HCT116 (cell line): ENCODE data around the gene NPW. TPM values are rescaled to one million over a fixed set of nuclear protein-coding genes. Genes with fewer than 3 reads are reported as not detected.

ENCODE experiments used
- ATAC-seq: fragments of 200-7000 bp; cut with Tn5 transposase; 2 replicates; pipeline ENCODE4 v1.9.1; 2020; ENCODE audit warnings: mild to moderate bottlenecking, moderate library complexity
- BruUV-seq: library from RNA; stranded (reverse); fragments of 400-500 nt; replicated peaks from 2 replicates; lab custom pipeline; 2021; lab: Mats Ljungman, UMichigan
- CTCF ChIA-PET: fragments of 300-600 bp; sonication (Branson Sonifier 250); formaldehyde crosslinking; loops from one replicate; lab custom pipeline; 2021; ENCODE audit warnings: antibody characterized with exemption; lab: Charles Lee
- POLR2A ChIA-PET: fragments of 300-600, 350-600 bp; sonication (Branson Sonifier 250); formaldehyde crosslinking; loops from one replicate; lab custom pipeline; 2021; ENCODE audit warnings: antibody characterized with exemption; lab: Charles Lee
- RAD21 ChIA-PET, 2 experiments: fragments of 300-600 bp; sonication (Branson Sonifier 250); formaldehyde crosslinking; loops; one replicate each; lab custom pipeline; 2023; ENCODE audit warnings: low total read pairs in 2 of 2; ENCODE audit not compliant: uncharacterized antibody in 2 of 2, unreplicated experiment in 2 of 2, low non-redundant PET in 1 of 2; lab: Charles Lee
- DNase-seq: peaks from one replicate; pipeline ENCODE4 v3.0.0-alpha.2; 2010; ENCODE audit warnings: low read depth, low spot score
- H2AFZ ChIP-seq: fragments of 200-600 bp; shearing (Covaris generic), sonication (generic); 2 replicates; pipeline ENCODE4 v1.6.1; 2017; ENCODE audit warnings: low read depth, mixed run types, mixed read lengths, antibody characterized with exemption, low read length; ENCODE audit not compliant: poor library complexity, severe bottlenecking
- H3K27ac ChIP-seq: 2 replicates; pipeline ENCODE4 v1.5.1; 2012; ENCODE audit warnings: low read depth, low read length
- H3K27me3 ChIP-seq: fragments of 200-600 bp; sonication (generic); 2 replicates; pipeline ENCODE4 v1.6.1; 2016; ENCODE audit warnings: mixed run types, low read length, mixed read lengths; ENCODE audit not compliant: insufficient read depth
- H3K36me3 ChIP-seq, 2 experiments: fragments of 200-500 bp in 1 of 2; fragments of 200-600 bp in 1 of 2; sonication (Bioruptor generic) in 1 of 2; sonication (generic) in 1 of 2; 2 replicates each; pipeline versions ENCODE4 v1.5.1 to v1.6.1; 2014 to 2016; ENCODE audit warnings: low read length in 2 of 2, inconsistent platforms in 1 of 2, mixed read lengths in 1 of 2, mixed run types in 1 of 2; ENCODE audit not compliant: insufficient read depth in 2 of 2, control insufficient read depth in 1 of 2
- H3K4me1 ChIP-seq, 2 experiments: fragments of 200-600 bp in 1 of 2; sonication (generic) in 1 of 2; 2 replicates each; pipeline versions ENCODE4 v1.5.1 to v1.6.1; 2012 to 2017; ENCODE audit warnings: low read length in 2 of 2, inconsistent platforms in 1 of 2, mild to moderate bottlenecking in 1 of 2, mixed read lengths in 1 of 2, mixed run types in 1 of 2, moderate library complexity in 1 of 2; ENCODE audit not compliant: insufficient read depth in 2 of 2, control insufficient read depth in 1 of 2
- H3K4me2 ChIP-seq: fragments of 200-600 bp; sonication (generic); 2 replicates; pipeline ENCODE4 v1.6.1; 2017; ENCODE audit warnings: mixed run types, low read length, mixed read lengths
- H3K4me3 ChIP-seq, 2 experiments: fragments of 200-600 bp in 1 of 2; sonication (generic) in 1 of 2; replicated peaks in 1 of 2; 2 replicates each; pipeline ENCODE4 v1.5.1; 2011 to 2016; ENCODE audit warnings: low read length in 2 of 2, control low read depth in 1 of 2, low read depth in 1 of 2, mild to moderate bottlenecking in 1 of 2, mixed read lengths in 1 of 2, mixed run types in 1 of 2
- H3K79me2 ChIP-seq: fragments of 200-600 bp; sonication (generic); 2 replicates; pipeline ENCODE4 v1.6.1; 2017; ENCODE audit warnings: mild to moderate bottlenecking, mixed run types, low read length, moderate library complexity, mixed read lengths; ENCODE audit not compliant: insufficient read depth
- H3K9ac ChIP-seq: fragments of 200-600 bp; sonication (generic); 2 replicates; pipeline ENCODE4 v1.6.1; 2016; ENCODE audit warnings: low read length, mixed read lengths
- H3K9me2 ChIP-seq: fragments of 200-600 bp; sonication (generic), shearing (Covaris generic); 2 replicates; pipeline ENCODE4 v1.6.1; 2017; ENCODE audit warnings: mixed run types, mild to moderate bottlenecking, moderate library complexity; ENCODE audit not compliant: insufficient read depth
- H3K9me3 ChIP-seq, 2 experiments: fragments of 200-500 bp in 1 of 2; fragments of 200-600 bp in 1 of 2; sonication (Bioruptor generic) in 1 of 2; sonication (generic) in 1 of 2; 2 replicates each; pipeline ENCODE4 v1.6.1; 2014 to 2017; ENCODE audit warnings: low read length in 2 of 2, mixed read lengths in 2 of 2, inconsistent platforms in 1 of 2, low read depth in 1 of 2, mild to moderate bottlenecking in 1 of 2, mixed run types in 1 of 2, moderate library complexity in 1 of 2; ENCODE audit not compliant: control insufficient read depth in 1 of 2, insufficient read depth in 1 of 2
- H4K20me1 ChIP-seq: fragments of 200-600 bp; sonication (generic), shearing (Covaris generic); 2 replicates; pipeline ENCODE4 v1.6.1; 2017; ENCODE audit warnings: mixed run types, mild to moderate bottlenecking, moderate library complexity; ENCODE audit not compliant: insufficient read depth
- CBX3 ChIP-seq: IDR thresholded peaks from 2 replicates; pipeline ENCODE4 v1.6.1; 2012; ENCODE audit warnings: low read depth
- CEBPB ChIP-seq: IDR thresholded peaks from 2 replicates; pipeline ENCODE4 v1.6.1; 2012; ENCODE audit warnings: low read depth
- EGR1 ChIP-seq: IDR thresholded peaks from 2 replicates; pipeline ENCODE4 v1.6.1; 2012; ENCODE audit warnings: low read depth
- ELF1 ChIP-seq: IDR thresholded peaks from 2 replicates; pipeline ENCODE4 v1.6.1; 2012; ENCODE audit warnings: low read depth, borderline replicate concordance
- EZH2 ChIP-seq: fragments of 200-600 bp; sonication (generic); IDR thresholded peaks from 2 replicates; pipeline ENCODE4 v1.6.1; 2017; ENCODE audit warnings: antibody characterized with exemption, mixed run types
- EZH2phosphoT487 ChIP-seq: fragments of 200-600 bp; IDR thresholded peaks from 2 replicates; pipeline ENCODE4 v1.6.1; 2018; ENCODE audit warnings: antibody characterized with exemption, borderline replicate concordance
- JUND ChIP-seq: IDR thresholded peaks from 2 replicates; pipeline ENCODE4 v1.6.1; 2012
- POLR2A ChIP-seq: IDR thresholded peaks from 2 replicates; pipeline ENCODE4 v1.7.0; 2011; ENCODE audit warnings: borderline replicate concordance; ENCODE audit not compliant: insufficient read depth, insufficient read length; ENCODE audit errors: extremely low read depth
- SP1 ChIP-seq: IDR thresholded peaks from 2 replicates; pipeline ENCODE4 v1.6.1; 2012; ENCODE audit warnings: low read depth
- SRF ChIP-seq: IDR thresholded peaks from 2 replicates; pipeline ENCODE4 v1.6.1; 2012; ENCODE audit warnings: low read depth
- TCF7L2 ChIP-seq: IDR thresholded peaks from 2 replicates; pipeline ENCODE4 v1.7.0; 2011; ENCODE audit warnings: borderline replicate concordance, inconsistent platforms; ENCODE audit not compliant: insufficient read depth, insufficient read length; ENCODE audit errors: extremely low read depth
- YY1 ChIP-seq: IDR thresholded peaks from 2 replicates; pipeline ENCODE4 v1.6.1; 2011; ENCODE audit warnings: low read length, low read depth, moderate library complexity, mild to moderate bottlenecking; ENCODE audit not compliant: insufficient replicate concordance; ENCODE audit errors: extremely low read depth
- ZFX ChIP-seq: fragments of 450-650 bp; IDR thresholded peaks from 2 replicates; pipeline ENCODE4 v1.6.1; 2017
- ZNF274 ChIP-seq: fragments of 200-500 bp; sonication (Bioruptor generic); IDR thresholded peaks from 2 replicates; pipeline ENCODE4 v1.6.1; 2014; ENCODE audit warnings: mild to moderate bottlenecking, low read depth, low read length, inconsistent platforms
- intact Hi-C: fragments of 100-400 bp; cut with micrococcal nuclease; formaldehyde crosslinking; loops from 2 replicates; pipeline ENCODE4 v1.10.0; 2022
- total RNA-seq: library from RNA; stranded (reverse); gene quantifications from one replicate; pipeline ENCODE4 v1.2.1, GENCODE V29; 2021; ENCODE audit not compliant: unreplicated experiment
- TF ChIP-seq, protein P1 (sequence below): IDR thresholded peaks from 2 replicates; pipeline ENCODE4 v1.6.1; 2012
- TF ChIP-seq, protein P2 (sequence below): IDR thresholded peaks from 2 replicates; pipeline ENCODE4 v1.6.1; 2011; ENCODE audit warnings: mild to moderate bottlenecking, low read length, moderate library complexity; ENCODE audit not compliant: insufficient replicate concordance; ENCODE audit errors: extremely low read depth

The NPW gene
- total RNA-seq, 1 experiment from 2014 or later = 226 TPM

DNA sequence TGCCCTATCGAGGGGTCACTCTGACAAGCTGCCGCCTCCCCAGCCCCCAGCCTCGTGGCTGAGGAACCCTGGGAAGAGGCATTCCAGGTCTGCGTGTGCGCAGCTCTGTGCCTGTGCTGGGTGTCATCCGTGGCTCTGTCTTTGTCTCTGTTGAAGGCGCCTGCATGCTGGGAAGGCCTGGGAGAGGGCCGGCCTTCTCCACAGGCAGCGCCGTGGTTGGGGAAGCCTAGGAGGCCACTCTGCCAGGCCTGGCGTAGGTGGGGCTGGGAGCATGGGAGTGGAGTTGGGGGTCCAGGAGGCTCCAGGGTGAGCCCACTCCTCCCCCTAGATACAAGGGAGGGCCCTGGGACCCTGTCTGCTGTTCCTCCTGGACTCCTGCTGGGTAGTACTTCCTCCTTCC lies 10.5 kb downstream of the NPW start:
- no TSS peak for BruUV-seq
- no peak overlapping the region; the same call in 1 of the 2 replicates for H3K27ac ChIP-seq

DNA sequence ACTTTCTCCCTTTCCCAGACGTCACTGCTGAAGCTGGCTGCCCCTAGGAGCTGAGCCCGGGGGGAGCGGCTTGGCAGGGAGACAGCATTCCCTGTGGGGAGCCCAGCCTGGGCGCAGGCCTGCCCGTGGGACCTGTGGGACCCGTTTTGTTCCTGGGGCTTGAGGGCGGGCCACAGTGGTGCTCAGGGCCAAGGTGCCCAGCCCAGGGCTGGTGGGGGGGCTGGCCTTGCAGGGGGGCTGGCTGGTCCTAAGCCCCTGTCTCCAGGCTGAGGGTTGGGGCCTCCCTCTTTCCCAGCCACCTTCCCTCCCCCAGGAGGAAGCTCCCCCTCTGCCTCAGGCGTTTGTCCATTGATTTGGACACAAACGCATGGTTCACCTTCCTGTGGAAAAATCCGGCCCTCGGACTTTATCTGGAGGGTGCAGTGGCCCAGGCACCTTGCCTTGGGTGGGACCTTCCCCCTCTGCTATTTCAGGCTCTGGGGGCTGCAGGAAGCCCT lies 11.5 kb downstream of the NPW start:
- ATAC-seq = no peak
- peaks cover 14% of the 10 kb centered on the region; the same call in 1 of the 2 replicates for H3K79me2 ChIP-seq
- no peak overlapping the region for H2AFZ ChIP-seq
- H3K4me2 ChIP-seq = no peak overlapping the region
- H3K9me3 ChIP-seq = no peaks in the 10 kb centered on the region
- peaks cover 8 to 22% of the 10 kb centered on the region in 2 experiments for H3K4me1 ChIP-seq
- RAD21 ChIA-PET = no interaction called here
- H3K27ac ChIP-seq = no peak overlapping the region
- no peak for TF ChIP-seq ELF1
- no peak for TF ChIP-seq EGR1
- no peak for TF ChIP-seq SP1
- TF ChIP-seq, protein P1, sequence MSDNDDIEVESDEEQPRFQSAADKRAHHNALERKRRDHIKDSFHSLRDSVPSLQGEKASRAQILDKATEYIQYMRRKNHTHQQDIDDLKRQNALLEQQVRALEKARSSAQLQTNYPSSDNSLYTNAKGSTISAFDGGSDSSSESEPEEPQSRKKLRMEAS = no peak
- no peak for TF ChIP-seq EZH2
- TF ChIP-seq POLR2A = no peak
- TF ChIP-seq, protein P2, sequence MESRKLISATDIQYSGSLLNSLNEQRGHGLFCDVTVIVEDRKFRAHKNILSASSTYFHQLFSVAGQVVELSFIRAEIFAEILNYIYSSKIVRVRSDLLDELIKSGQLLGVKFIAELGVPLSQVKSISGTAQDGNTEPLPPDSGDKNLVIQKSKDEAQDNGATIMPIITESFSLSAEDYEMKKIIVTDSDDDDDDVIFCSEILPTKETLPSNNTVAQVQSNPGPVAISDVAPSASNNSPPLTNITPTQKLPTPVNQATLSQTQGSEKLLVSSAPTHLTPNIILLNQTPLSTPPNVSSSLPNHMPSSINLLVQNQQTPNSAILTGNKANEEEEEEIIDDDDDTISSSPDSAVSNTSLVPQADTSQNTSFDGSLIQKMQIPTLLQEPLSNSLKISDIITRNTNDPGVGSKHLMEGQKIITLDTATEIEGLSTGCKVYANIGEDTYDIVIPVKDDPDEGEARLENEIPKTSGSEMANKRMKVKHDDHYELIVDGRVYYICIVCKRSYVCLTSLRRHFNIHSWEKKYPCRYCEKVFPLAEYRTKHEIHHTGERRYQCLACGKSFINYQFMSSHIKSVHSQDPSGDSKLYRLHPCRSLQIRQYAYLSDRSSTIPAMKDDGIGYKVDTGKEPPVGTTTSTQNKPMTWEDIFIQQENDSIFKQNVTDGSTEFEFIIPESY = no peak
- no peak for TF ChIP-seq ZNF274
- TF ChIP-seq YY1 = no peak
- intact Hi-C loops = no loop called here
- POLR2A ChIA-PET = interaction anchor here (1.4 kb wide), 1 partner anchor 124 kb away, joined by 3 read pairs; the partner anchor contains the start of gene TRAF7
- no peak overlapping the region for H3K4me3 ChIP-seq
- H3K9me2 ChIP-seq = no peaks in the 10 kb centered on the region
- no peaks in the 10 kb centered on the region for H4K20me1 ChIP-seq
- CTCF ChIA-PET = no interaction called here
- no TSS peak for BruUV-seq
- DNase-seq = no peak
- H3K9ac ChIP-seq = no peak overlapping the region
- no peaks in the 10 kb centered on the region for H3K27me3 ChIP-seq
- H3K36me3 ChIP-seq = no peaks in the 10 kb centered on the region

More for the DNA sequence above, 10.5 kb downstream of the NPW start:
- H3K9me3 ChIP-seq = no peaks in the 10 kb centered on the region
- no peak overlapping the region for H3K4me2 ChIP-seq
- H3K4me1 ChIP-seq = peaks cover 11 to 26% of the 10 kb centered on the region in 2 experiments
- no peak overlapping the region for H2AFZ ChIP-seq
- no peak overlapping the region for H3K9ac ChIP-seq
- peaks cover 14% of the 10 kb centered on the region; the same call in 1 of the 2 replicates for H3K79me2 ChIP-seq
- ATAC-seq (no peak), DNase-seq (no peak)
- no peak overlapping the region for H3K4me3 ChIP-seq
- H4K20me1 ChIP-seq = no peaks in the 10 kb centered on the region
- intact Hi-C loops = no loop called here
- CTCF ChIA-PET = no interaction called here
- H3K27me3 ChIP-seq = no peaks in the 10 kb centered on the region
- H3K36me3 ChIP-seq = no peaks in the 10 kb centered on the region
- POLR2A ChIA-PET = no interaction called here
- RAD21 ChIA-PET = interaction anchor here in 1 of 2 experiments (0.7 kb wide), 1 partner anchor 174 kb away, joined by 4 read pairs; no protein-coding TSS in a partner anchor
- TF ChIP-seq POLR2A (no peak), CBX3 (no peak), EGR1 (no peak), EZH2phosphoT487 (no peak), ZFX (no peak), EZH2 (no peak), JUND (no peak), SRF (no peak), YY1 (no peak), CEBPB (no peak), TCF7L2 (no peak), ELF1 (no peak)
- no peaks in the 10 kb centered on the region for H3K9me2 ChIP-seq
